Heart left ventricle (tissue), 16 donors: Measurements from ENCODE around the gene ZNF83. TPM values are rescaled to one million over a fixed set of nuclear protein-coding genes. Genes with fewer than 3 reads are reported as not detected.

Source experiments
- ATAC-seq, 4 donors: fragments of 200-7000 bp; cut with Tn5 transposase; one replicate each; pipeline ENCODE4 v1.9.1; 2020 to 2022; ENCODE audit warnings: moderate library complexity in 4 of 4, mild to moderate bottlenecking in 3 of 4, moderate number of reproducible peaks in 1 of 4
- DNase-seq, 5 donors: peaks; one replicate each; pipeline ENCODE4 v3.0.0-alpha.2; 2020
- H3K27ac ChIP-seq, 12 donors: fragments of 200-600 bp; sonication (generic) in 4 of 12; one replicate each; pipeline versions ENCODE4 v1.5.0 to v1.8.0; 2016 to 2022; ENCODE audit warnings: mild to moderate bottlenecking in 2 of 12
- H3K27me3 ChIP-seq, 9 donors: fragments of 200-600 bp; sonication (generic) in 2 of 9; one replicate each; pipeline versions ENCODE4 v1.5.1 to v1.8.0; 2016 to 2022; ENCODE audit warnings: mild to moderate bottlenecking in 3 of 9
- H3K36me3 ChIP-seq, 9 donors: fragments of 200-600 bp; sonication (generic) in 2 of 9; one replicate each; pipeline versions ENCODE4 v1.5.0 to v1.8.0; 2018 to 2022; ENCODE audit warnings: mild to moderate bottlenecking in 2 of 9
- H3K4me1 ChIP-seq, 12 donors: fragments of 200-600 bp; sonication (generic) in 4 of 12; one replicate each; pipeline versions ENCODE4 v1.5.0 to v1.8.0; 2016 to 2022; ENCODE audit warnings: mild to moderate bottlenecking in 3 of 12
- H3K4me3 ChIP-seq, 12 donors: fragments of 200-600 bp; sonication (generic) in 4 of 12; one replicate each; pipeline versions ENCODE4 v1.5.0 to v1.8.0; 2017 to 2022; ENCODE audit warnings: mild to moderate bottlenecking in 9 of 12, moderate library complexity in 4 of 12
- H3K9me3 ChIP-seq, 12 donors: fragments of 200-600 bp; sonication (generic) in 4 of 12; one replicate each; pipeline versions ENCODE4 v1.5.0 to v1.8.0; 2016 to 2022; ENCODE audit warnings: mild to moderate bottlenecking in 1 of 12
- POLR2A ChIP-seq, 2 donors: fragments of 450-650 bp; IDR thresholded peaks; one replicate each; pipeline ENCODE4 v1.6.1; 2017; ENCODE audit warnings: antibody characterized with exemption in 2 of 2, mild to moderate bottlenecking in 2 of 2, moderate library complexity in 2 of 2
- WGBS, 4 donors: extraction: QIAGEN DNeasy Blood & Tissue Kit in 2 of 4; methylation state at CpG; one replicate each; pipeline versions ENCODE4 v1.1.5 to v1.1.7; 2013 to 2018; 5-methylcytosine and 5-hydroxymethylcytosine counted together
- intact Hi-C, 10 donors: fragments of 100-400 bp; cut with DNase I; formaldehyde crosslinking; loops; one replicate each; pipeline versions ENCODE4 v1.11.1 to v1.14.2; 2022
- polyA plus RNA-seq, 2 donors: library from polyadenylated mRNA; stranded (reverse); fragments of 200-250 nt; gene quantifications; one replicate each; pipeline ENCODE4 v1.2.3, GENCODE V29; 2013
- total RNA-seq, 9 donors: library from RNA; depleted of rRNA in 2 of 9; stranded (reverse); fragments of >200 nt in 2 of 9; fragmentation: NEBNext Ultra II Directional in 3 of 9; extraction: Animal tissue kit (Norgen Biotek cat#: 25700) in 3 of 9; gene quantifications; one replicate each; pipeline versions ENCODE4 v1.1.0 to v1.2.4, GENCODE V29; 2016 to 2023
- TF ChIP-seq, protein P1 (sequence below), 12 donors: fragments of 200-600 bp; sonication (generic) in 4 of 12; IDR thresholded peaks; one replicate each; pipeline versions ENCODE4 v1.5.0 to v1.8.0; 2018 to 2022; ENCODE audit warnings: antibody characterized with exemption in 12 of 12, mild to moderate bottlenecking in 5 of 12
- donor health status: ischemic (EF 13 %, LVEDD 7.1; RV severe dilation, severe dysfunction).
- donor health status: healthy with polysubstance abuse.
- donor health status: DM: no; HTN: yes; CAD: no.
- donor health status: DM: no; HTN: no; CAD: no.
- donor health status: ischemic (EF 25% LVEDD 6.9; RV normal size, moderate dysfunction).
- donor health status: ischemic (EF 25% LVEDD 5.7; RV mildly dilated, moderate dysfunction).
- donor health status: healthy.
- donor health status: DM: yes; HTN: yes; CAD: no.
- donor health status: ischemic (EF 35%, LVEDD 5.7; RV mildly dilated, moderate dysfunction).
- donor health status: nonischemic (EF 11% LVEDD 7.7; RV severe dilation, severe dysfunction).
- donor health status: DM: yes; HTN: yes; CAD: no.
- donor health status: PGD.
- donor health status: ischemic (EF 29% LVEDD 5.4; RV normal size, mild dysfunction).
- donor health status: nonischemic (EF 23%, LVEDD 6.1; RV moderate dilation, normal function).

The ZNF83 gene
- total and polyA plus RNA-seq, 11 donors = 9.5 to 25.7 (median 18.4) TPM

DNA sequence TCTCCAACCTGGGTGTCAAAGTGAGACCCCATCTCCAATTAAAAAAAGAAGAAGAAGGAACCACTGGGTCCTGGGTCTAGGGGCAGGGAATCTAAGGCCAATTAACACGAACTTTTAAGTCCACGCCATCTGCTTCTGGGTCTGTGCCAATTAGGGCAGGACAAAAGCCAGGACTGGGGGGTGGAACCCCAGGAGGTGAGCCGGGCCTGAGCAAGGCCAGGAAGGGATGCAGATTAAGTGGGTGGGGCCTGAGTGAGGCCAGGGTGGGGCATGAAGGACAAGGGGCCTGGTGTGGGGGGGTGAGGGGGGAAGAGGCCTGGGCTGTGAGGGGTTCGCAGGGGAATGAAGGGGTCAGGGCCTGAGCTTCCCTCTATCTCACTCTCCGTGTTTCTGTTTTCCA is 26.3 kb upstream of the ZNF83 start:
- H3K36me3 ChIP-seq = peaks cover 0 to 22% (median 5%) of the 10 kb centered on the region in 9 donors
- intact Hi-C loops = no loop called here
- H3K27ac ChIP-seq = no peak overlapping the region
- H3K9me3 ChIP-seq = no peaks in the 10 kb centered on the region
- ATAC-seq (no peak), DNase-seq (no peak)
- H3K4me3 ChIP-seq = no peak overlapping the region
- H3K4me1 ChIP-seq = peaks cover 0 to 6% (median 0%) of the 10 kb centered on the region in 12 donors
- H3K27me3 ChIP-seq = no peaks in the 10 kb centered on the region
- TF ChIP-seq, protein P1, sequence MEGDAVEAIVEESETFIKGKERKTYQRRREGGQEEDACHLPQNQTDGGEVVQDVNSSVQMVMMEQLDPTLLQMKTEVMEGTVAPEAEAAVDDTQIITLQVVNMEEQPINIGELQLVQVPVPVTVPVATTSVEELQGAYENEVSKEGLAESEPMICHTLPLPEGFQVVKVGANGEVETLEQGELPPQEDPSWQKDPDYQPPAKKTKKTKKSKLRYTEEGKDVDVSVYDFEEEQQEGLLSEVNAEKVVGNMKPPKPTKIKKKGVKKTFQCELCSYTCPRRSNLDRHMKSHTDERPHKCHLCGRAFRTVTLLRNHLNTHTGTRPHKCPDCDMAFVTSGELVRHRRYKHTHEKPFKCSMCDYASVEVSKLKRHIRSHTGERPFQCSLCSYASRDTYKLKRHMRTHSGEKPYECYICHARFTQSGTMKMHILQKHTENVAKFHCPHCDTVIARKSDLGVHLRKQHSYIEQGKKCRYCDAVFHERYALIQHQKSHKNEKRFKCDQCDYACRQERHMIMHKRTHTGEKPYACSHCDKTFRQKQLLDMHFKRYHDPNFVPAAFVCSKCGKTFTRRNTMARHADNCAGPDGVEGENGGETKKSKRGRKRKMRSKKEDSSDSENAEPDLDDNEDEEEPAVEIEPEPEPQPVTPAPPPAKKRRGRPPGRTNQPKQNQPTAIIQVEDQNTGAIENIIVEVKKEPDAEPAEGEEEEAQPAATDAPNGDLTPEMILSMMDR (IDR thresholded peaks at IDR 0.05) = no peak
- no peak for TF ChIP-seq POLR2A (IDR thresholded peaks at IDR 0.05)
- 76 to 85% (median 80%) methylated on average over 5 of the region's 5 CpGs for WGBS, 4 donors

DNA sequence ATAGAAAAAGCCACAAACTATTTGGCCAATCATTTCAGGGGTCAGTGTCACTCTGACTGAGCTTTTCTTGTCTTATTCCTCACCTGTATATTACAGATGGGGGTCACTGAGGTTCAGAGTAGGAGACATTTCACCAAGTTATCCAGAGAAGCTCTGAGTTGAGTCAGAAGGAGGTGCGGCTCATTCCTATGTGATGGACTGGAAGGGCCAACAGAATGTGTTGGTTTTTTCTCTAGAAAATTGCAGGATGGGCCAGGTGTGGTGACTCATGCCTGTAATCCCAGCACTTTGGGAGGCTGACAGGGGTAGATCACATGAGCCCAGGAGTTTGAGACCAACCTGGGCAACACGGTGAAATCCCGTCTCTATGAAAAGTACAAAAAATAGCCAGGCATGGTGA is 24.5 kb upstream of the ZNF83 start:
- ATAC-seq (no peak), DNase-seq (no peak)
- 95 to 99% (median 96%) methylated on average over 3 of the region's 3 CpGs for WGBS, 4 donors
- no peak for TF ChIP-seq POLR2A (IDR thresholded peaks at IDR 0.05)
- TF ChIP-seq, protein P1 (IDR thresholded peaks at IDR 0.05) = no peak
- peaks cover 0 to 35% (median 16%) of the 10 kb centered on the region in 9 donors for H3K36me3 ChIP-seq
- no peak overlapping the region for H3K27ac ChIP-seq
- H3K4me3 ChIP-seq = no peak overlapping the region
- intact Hi-C loops = no loop called here
- no peaks in the 10 kb centered on the region for H3K9me3 ChIP-seq
- peaks cover 0 to 6% (median 0%) of the 10 kb centered on the region in 12 donors for H3K4me1 ChIP-seq
- no peaks in the 10 kb centered on the region for H3K27me3 ChIP-seq

DNA sequence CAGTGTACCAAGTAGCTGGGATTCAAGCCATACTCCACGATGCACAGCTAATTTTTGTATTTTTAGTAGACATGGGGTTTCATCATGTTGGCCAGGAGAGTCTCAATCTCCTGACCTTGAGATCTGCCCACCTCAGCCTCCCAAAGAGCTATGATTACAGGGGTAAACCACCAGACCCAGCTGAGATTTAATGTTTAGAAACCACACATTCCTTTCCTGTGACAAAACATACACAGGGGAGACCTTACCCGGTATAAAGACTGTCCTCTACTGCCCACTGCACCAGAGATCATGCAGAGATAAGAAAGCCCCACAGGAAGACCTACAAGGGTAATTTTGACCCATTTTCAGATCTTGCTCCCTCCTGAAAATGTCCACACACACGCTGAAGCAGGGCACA is 22.8 kb upstream of the ZNF83 start:
- ATAC-seq = no peak
- Histone ChIP-seq H3K27me3 (no peaks in the 10 kb centered on the region), H3K9me3 (no peaks in the 10 kb centered on the region), H3K27ac (no peak overlapping the region), H3K36me3 (peaks cover 0 to 46% (median 25%) of the 10 kb centered on the region in 9 donors), H3K4me3 (no peak overlapping the region), H3K4me1 (peaks cover 0 to 6% (median 0%) of the 10 kb centered on the region in 12 donors)
- WGBS, 4 donors = 87 to 92% (median 90%) methylated on average over 3 of the region's 3 CpGs
- DNase-seq = no peak
- intact Hi-C loops = no loop called here
- TF ChIP-seq, protein P1 (IDR thresholded peaks at IDR 0.05) = no peak
- TF ChIP-seq POLR2A (IDR thresholded peaks at IDR 0.05) = no peak

DNA sequence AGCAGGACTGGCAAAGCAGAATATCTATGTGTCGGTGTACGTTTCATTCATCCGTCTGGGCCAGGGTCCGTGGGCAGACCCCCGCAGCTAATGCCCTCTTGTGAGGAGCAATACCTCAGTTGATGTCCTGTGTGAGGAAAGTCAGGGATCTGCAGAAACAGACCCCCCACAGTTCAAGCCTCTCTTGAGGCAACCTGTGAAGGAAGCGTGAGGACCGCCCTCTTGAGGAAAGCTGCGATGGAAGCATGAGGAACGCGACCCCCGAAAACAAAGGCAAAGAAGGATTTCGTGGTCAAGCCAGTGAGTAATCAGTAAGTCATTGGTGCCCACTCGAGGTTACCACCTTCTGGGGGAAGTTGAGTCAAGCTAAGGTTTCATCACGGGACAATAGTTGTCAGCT is 20.9 kb upstream of the ZNF83 start:
- peaks cover 0 to 65% (median 41%) of the 10 kb centered on the region in 9 donors for H3K36me3 ChIP-seq
- TF ChIP-seq POLR2A (IDR thresholded peaks at IDR 0.05) = no peak
- TF ChIP-seq, protein P1 (IDR thresholded peaks at IDR 0.05) = no peak
- ATAC-seq (no peak), DNase-seq (no peak)
- no peak overlapping the region for H3K27ac ChIP-seq
- H3K4me3 ChIP-seq = no peak overlapping the region
- intact Hi-C loops = no loop called here
- no peaks in the 10 kb centered on the region for H3K27me3 ChIP-seq
- no peaks in the 10 kb centered on the region for H3K9me3 ChIP-seq
- H3K4me1 ChIP-seq = peaks cover 0 to 3% (median 0%) of the 10 kb centered on the region in 12 donors
- 80 to 88% (median 84%) methylated on average over 14 of the region's 14 CpGs for whole genome bisulfite sequencing, 4 donors
